ENCODE measurements around the gene GPR171.

GPR171 gene

GRCh38 chr3:151213881-151214280 is 10.9 kb upstream of the GPR171 start:
- DNase-seq (ENCODE audit: low read depth in 2 of 2): no peak

GRCh38 chr3:151213151-151213550 is 10.1 kb upstream of the GPR171 start:
- no peak for DNase-seq (ENCODE audit: low read depth in 2 of 2)

- DNase-seq (ENCODE audit: low read depth in 2 of 2): no peak
These were observed 7.8 kb upstream of the GPR171 start for GRCh38 chr3:151210676-151211381.

- no peak for DNase-seq (ENCODE audit: low read depth in 2 of 2)
These were observed 6.6 kb upstream of the GPR171 start for GRCh38 chr3:151209654-151210053.

- DNase-seq (ENCODE audit: low read depth in 2 of 2): no peak
These were observed 3.2 kb upstream of the GPR171 start for GRCh38 chr3:151206201-151206600.

- DNase-seq (ENCODE audit: low read depth in 2 of 2): no peak
These were observed 2.5 kb upstream of the GPR171 start for GRCh38 chr3:151205482-151205881.

GRCh38 chr3:151204530-151205402 is 1.8 kb upstream of the GPR171 start:
- no peak for DNase-seq (ENCODE audit: low read depth in 2 of 2)

GRCh38 chr3:151201051-151201730 is 1.8 kb downstream of the GPR171 start:
- no peak for DNase-seq (ENCODE audit: low read depth in 2 of 2)

GRCh38 chr3:151200586-151200985 is 2.4 kb downstream of the GPR171 start:
- DNase-seq (ENCODE audit: low read depth in 2 of 2): no peak

GRCh38 chr3:151199554-151200438 is 3.2 kb downstream of the GPR171 start:
- DNase-seq (ENCODE audit: low read depth in 2 of 2): no peak

GRCh38 chr3:151198849-151199248 is 4.2 kb downstream of the GPR171 start:
- no peak for DNase-seq (ENCODE audit: low read depth in 2 of 2)

GRCh38 chr3:151197981-151198767 is 4.8 kb downstream of the GPR171 start:
- no peak for DNase-seq (ENCODE audit: low read depth in 2 of 2)

GRCh38 chr3:151197228-151197627 is 5.8 kb downstream of the GPR171 start:
- DNase-seq (ENCODE audit: low read depth in 2 of 2): no peak

- no peak for DNase-seq (ENCODE audit: low read depth in 2 of 2)
These were observed 6.6 kb downstream of the GPR171 start for GRCh38 chr3:151196434-151196833.

- no peak for DNase-seq (ENCODE audit: low read depth in 2 of 2)
These were observed 7.2 kb downstream of the GPR171 start for GRCh38 chr3:151195826-151196225.

GRCh38 chr3:151192545-151192944 is 10.5 kb downstream of the GPR171 start:
- no peak for DNase-seq (ENCODE audit: low read depth in 2 of 2)

- no peak for DNase-seq (ENCODE audit: low read depth in 2 of 2)
These were observed 11.9 kb downstream of the GPR171 start for GRCh38 chr3:151191095-151191494.

- no peak for DNase-seq (ENCODE audit: low read depth in 2 of 2)
These were observed 19.7 kb downstream of the GPR171 start for GRCh38 chr3:151183265-151183671.

- no peak for DNase-seq (ENCODE audit: low read depth in 2 of 2)
These were observed 20.5 kb downstream of the GPR171 start for GRCh38 chr3:151182349-151183079.

Data from stimulated activated CD8-positive, alpha-beta memory T cell treated with anti-CD3 and anti-CD28 coated beads, Interleukin-7, amount 100 ng/mL, for 4 hours (primary cell).